ENCODE data around the gene DSG3. TPM values are rescaled to one million over a fixed set of nuclear protein-coding genes. Genes with fewer than 3 reads are reported as not detected.

Gene DSG3
- total and polyA plus RNA-seq, 10 of the 15 experiments (the other 5 are each of a cell fraction or from before 2014, with no cell fraction given) = 0.01 to 0.36 (median 0.30) TPM

DNA sequence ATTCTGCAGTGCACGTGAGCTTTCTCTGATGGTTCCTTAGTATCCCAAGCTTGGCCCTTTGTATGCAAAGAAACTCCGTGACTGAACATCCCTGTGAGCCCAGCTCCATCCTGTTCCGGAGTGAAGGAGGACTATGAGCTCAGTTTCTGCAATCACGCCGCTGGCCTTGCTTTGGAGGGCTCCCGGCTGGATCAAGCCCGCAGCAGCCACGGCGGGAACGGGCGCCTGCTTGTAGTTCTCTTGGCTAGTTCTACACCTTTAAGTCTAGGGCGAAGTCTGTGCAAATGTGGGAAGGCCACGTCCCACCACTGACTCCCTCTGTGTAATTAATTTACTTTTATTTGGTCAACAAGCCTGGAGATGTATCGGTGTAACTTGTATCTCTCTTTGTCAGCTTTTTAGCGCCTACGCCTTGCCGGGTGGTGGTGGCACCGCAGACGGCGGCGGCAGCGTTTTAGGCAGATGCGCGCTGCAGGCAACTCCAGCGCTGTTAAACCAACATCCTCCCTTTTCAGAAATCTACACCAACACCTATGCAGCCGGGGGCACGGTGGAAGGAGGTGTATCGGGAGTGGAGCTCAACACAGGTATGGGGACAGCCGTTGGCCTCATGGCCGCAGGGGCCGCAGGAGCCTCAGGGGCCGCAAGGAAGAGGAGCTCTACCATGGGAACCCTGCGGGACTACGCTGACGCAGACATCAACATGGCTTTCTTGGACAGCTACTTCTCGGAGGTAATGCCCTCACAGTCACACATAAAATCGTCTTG lies 36.6 kb upstream of the DSG3 start:
- H3K27me3 ChIP-seq (replicated peaks in 1 of 2; ENCODE audit: control insufficient read depth in 2 of 2, insufficient read depth in 2 of 2, low read length in 1 of 2) = no peaks in the 10 kb centered on the region
- in situ Hi-C loops (cut with MboI) = no loop called here
- ChIA-PET SMC1A (ENCODE audit: uncharacterized antibody, unreplicated experiment) (interaction anchor here (1.0 to 1.4 kb wide), 2 partner anchors 9 to 128 kb away, joined by 3 read pairs; no protein-coding TSS in a partner anchor), RAD21 (ENCODE audit: unreplicated experiment) (no interaction called here), POLR2A (interaction anchor here (0.8 kb wide), 1 partner anchor 26 kb away, joined by 3 read pairs; no protein-coding TSS in a partner anchor), CTCF (interaction anchor here (0.6 to 0.8 kb wide), 3 partner anchors 21 to 348 kb away, joined by 3 to 4 read pairs (median 3); no protein-coding TSS in a partner anchor)
- H3K36me3 ChIP-seq (ENCODE audit: control insufficient read depth in 2 of 2, insufficient read depth in 2 of 2, low read length in 1 of 2) = no peaks in the 10 kb centered on the region
- 54% methylated on average over 37 of the region's 37 CpGs for WGBS (ENCODE audit: insufficient coverage, insufficient replicate concordance, low lambda C conversion rate, missing lambda C conversion rate)
- H4K20me1 ChIP-seq (ENCODE audit: control insufficient read depth, insufficient read depth) = no peaks in the 10 kb centered on the region
- H3K4me1 ChIP-seq (ENCODE audit: control insufficient read depth, insufficient read depth, low read length) = no peaks in the 10 kb centered on the region
- no peak overlapping the region for H3K4me2 ChIP-seq (ENCODE audit: control insufficient read depth, insufficient read depth)
- DNase-seq (ENCODE audit: low read depth, low spot score) = no peak
- no peaks in the 10 kb centered on the region for H3K79me2 ChIP-seq (ENCODE audit: control insufficient read depth, insufficient read depth, low read length)
- no peak overlapping the region for H3K27ac ChIP-seq (ENCODE audit: control insufficient read depth, insufficient read depth)
- H3K4me3 ChIP-seq = no peak overlapping the region
- H3K9ac ChIP-seq (ENCODE audit: control insufficient read depth, insufficient read depth, low read length) = no peak overlapping the region
- no TSS peak for BruUV-seq (replicated peaks)
- no peaks in the 10 kb centered on the region for H3K9me3 ChIP-seq (replicated peaks; ENCODE audit: control insufficient read depth, insufficient read depth, low read length)
- intact Hi-C loops (cut with micrococcal nuclease; ENCODE audit: unreplicated experiment) = no loop called here
- H2AFZ ChIP-seq (ENCODE audit: control insufficient read depth, low read depth, low read length) = no peak overlapping the region
- TF ChIP-seq, protein P1, sequence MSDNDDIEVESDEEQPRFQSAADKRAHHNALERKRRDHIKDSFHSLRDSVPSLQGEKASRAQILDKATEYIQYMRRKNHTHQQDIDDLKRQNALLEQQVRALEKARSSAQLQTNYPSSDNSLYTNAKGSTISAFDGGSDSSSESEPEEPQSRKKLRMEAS (IDR thresholded peaks at IDR 0.05; ENCODE audit: low read depth, low read length) = no peak
- TF ChIP-seq KLF5 (IDR thresholded peaks at IDR 0.05; ENCODE audit: partially characterized antibody) (no peak), PAX8 (IDR thresholded peaks at IDR 0.05) (no peak), ZNF622 (IDR thresholded peaks at IDR 0.05) (no peak), NRF1 (conservative IDR thresholded peaks at IDR 0.05; ENCODE audit: low read depth, low read length) (no peak), YY1 (IDR thresholded peaks at IDR 0.05; ENCODE audit: low read depth, low read length) (no peak), MEF2B (IDR thresholded peaks at IDR 0.05; ENCODE audit: partially characterized antibody, poor library complexity, severe bottlenecking) (no peak), RUNX3 (IDR thresholded peaks at IDR 0.05; ENCODE audit: low read length) (no peak), SRF (IDR thresholded peaks at IDR 0.05; ENCODE audit: low read depth in 2 of 2, low read length in 2 of 2) (no peak)
- TF ChIP-seq, protein P2, sequence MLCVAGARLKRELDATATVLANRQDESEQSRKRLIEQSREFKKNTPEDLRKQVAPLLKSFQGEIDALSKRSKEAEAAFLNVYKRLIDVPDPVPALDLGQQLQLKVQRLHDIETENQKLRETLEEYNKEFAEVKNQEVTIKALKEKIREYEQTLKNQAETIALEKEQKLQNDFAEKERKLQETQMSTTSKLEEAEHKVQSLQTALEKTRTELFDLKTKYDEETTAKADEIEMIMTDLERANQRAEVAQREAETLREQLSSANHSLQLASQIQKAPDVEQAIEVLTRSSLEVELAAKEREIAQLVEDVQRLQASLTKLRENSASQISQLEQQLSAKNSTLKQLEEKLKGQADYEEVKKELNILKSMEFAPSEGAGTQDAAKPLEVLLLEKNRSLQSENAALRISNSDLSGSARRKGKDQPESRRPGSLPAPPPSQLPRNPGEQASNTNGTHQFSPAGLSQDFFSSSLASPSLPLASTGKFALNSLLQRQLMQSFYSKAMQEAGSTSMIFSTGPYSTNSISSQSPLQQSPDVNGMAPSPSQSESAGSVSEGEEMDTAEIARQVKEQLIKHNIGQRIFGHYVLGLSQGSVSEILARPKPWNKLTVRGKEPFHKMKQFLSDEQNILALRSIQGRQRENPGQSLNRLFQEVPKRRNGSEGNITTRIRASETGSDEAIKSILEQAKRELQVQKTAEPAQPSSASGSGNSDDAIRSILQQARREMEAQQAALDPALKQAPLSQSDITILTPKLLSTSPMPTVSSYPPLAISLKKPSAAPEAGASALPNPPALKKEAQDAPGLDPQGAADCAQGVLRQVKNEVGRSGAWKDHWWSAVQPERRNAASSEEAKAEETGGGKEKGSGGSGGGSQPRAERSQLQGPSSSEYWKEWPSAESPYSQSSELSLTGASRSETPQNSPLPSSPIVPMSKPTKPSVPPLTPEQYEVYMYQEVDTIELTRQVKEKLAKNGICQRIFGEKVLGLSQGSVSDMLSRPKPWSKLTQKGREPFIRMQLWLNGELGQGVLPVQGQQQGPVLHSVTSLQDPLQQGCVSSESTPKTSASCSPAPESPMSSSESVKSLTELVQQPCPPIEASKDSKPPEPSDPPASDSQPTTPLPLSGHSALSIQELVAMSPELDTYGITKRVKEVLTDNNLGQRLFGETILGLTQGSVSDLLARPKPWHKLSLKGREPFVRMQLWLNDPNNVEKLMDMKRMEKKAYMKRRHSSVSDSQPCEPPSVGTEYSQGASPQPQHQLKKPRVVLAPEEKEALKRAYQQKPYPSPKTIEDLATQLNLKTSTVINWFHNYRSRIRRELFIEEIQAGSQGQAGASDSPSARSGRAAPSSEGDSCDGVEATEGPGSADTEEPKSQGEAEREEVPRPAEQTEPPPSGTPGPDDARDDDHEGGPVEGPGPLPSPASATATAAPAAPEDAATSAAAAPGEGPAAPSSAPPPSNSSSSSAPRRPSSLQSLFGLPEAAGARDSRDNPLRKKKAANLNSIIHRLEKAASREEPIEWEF (IDR thresholded peaks at IDR 0.05; ENCODE audit: insufficient replicate concordance, low read depth, low read length) = no peak
- no peak for ATAC-seq
- FAIRE-seq = no peak

Data from GM12878 (cell line).